ENCODE data around the gene KCNJ9. TPM values are rescaled to one million over a fixed set of nuclear protein-coding genes. Genes with fewer than 3 reads are reported as not detected.

The KCNJ9 gene
- total RNA-seq, 1 experiment from 2014 or later, result not detected

DNA sequence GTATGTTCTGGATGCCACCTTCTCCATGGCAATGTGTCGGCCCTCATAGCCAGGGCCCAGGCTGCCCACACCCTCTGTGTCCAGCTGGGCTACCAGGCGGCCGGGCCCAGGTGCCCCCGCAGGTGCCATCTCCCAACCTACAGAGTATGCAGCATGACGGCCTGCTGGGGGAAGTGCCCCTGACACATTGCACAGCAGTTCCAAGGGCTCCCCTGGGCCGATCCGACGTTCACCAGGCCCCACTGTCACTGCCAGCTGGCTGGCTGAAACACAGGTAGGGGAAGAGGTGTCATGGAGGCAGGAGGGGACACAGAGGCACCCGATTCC lies 11.7 kb downstream of the KCNJ9 start:
- H3K4me3 Mint-ChIP-seq (ENCODE audit: low read depth, unreplicated experiment), result no peak overlapping the region
- H3K4me1 Mint-ChIP-seq (ENCODE audit: low read depth, unreplicated experiment), result peaks cover 11% of the 10 kb centered on the region
- no peak overlapping the region for H3K27ac Mint-ChIP-seq (ENCODE audit: unreplicated experiment)
- CTCF ChIA-PET, result no interaction called here
- H3K36me3 Mint-ChIP-seq (ENCODE audit: insufficient read depth, unreplicated experiment), result peaks cover 7% of the 10 kb centered on the region
- no TSS peak for BruUV-seq (replicated peaks)
- H3K9me3 Mint-ChIP-seq (ENCODE audit: low read depth, unreplicated experiment), result no peaks in the 10 kb centered on the region
- no peak for DNase-seq
- intact Hi-C loops (cut with micrococcal nuclease; ENCODE audit: unreplicated experiment), result no loop called here
- H3K27me3 Mint-ChIP-seq (ENCODE audit: unreplicated experiment), result no peaks in the 10 kb centered on the region
- TF ChIP-seq, protein P1, sequence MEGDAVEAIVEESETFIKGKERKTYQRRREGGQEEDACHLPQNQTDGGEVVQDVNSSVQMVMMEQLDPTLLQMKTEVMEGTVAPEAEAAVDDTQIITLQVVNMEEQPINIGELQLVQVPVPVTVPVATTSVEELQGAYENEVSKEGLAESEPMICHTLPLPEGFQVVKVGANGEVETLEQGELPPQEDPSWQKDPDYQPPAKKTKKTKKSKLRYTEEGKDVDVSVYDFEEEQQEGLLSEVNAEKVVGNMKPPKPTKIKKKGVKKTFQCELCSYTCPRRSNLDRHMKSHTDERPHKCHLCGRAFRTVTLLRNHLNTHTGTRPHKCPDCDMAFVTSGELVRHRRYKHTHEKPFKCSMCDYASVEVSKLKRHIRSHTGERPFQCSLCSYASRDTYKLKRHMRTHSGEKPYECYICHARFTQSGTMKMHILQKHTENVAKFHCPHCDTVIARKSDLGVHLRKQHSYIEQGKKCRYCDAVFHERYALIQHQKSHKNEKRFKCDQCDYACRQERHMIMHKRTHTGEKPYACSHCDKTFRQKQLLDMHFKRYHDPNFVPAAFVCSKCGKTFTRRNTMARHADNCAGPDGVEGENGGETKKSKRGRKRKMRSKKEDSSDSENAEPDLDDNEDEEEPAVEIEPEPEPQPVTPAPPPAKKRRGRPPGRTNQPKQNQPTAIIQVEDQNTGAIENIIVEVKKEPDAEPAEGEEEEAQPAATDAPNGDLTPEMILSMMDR (IDR thresholded peaks at IDR 0.05; ENCODE audit: unreplicated experiment), result no peak

GRCh38 chr1:160093624-160094290 lies 12.4 kb downstream of the KCNJ9 start:
- Mint-ChIP-seq H3K36me3 (ENCODE audit: insufficient read depth, unreplicated experiment) (peaks cover 14% of the 10 kb centered on the region), H3K4me3 (ENCODE audit: low read depth, unreplicated experiment) (no peak overlapping the region), H3K27me3 (ENCODE audit: unreplicated experiment) (no peaks in the 10 kb centered on the region), H3K4me1 (ENCODE audit: low read depth, unreplicated experiment) (peaks cover 11% of the 10 kb centered on the region), H3K27ac (ENCODE audit: unreplicated experiment) (no peak overlapping the region), H3K9me3 (ENCODE audit: low read depth, unreplicated experiment) (no peaks in the 10 kb centered on the region)
- CTCF ChIA-PET, result no interaction called here
- intact Hi-C loops (cut with micrococcal nuclease; ENCODE audit: unreplicated experiment), result no loop called here
- TF ChIP-seq, protein P1 (IDR thresholded peaks at IDR 0.05; ENCODE audit: unreplicated experiment), result no peak
- BruUV-seq (replicated peaks), result no TSS peak
- DNase-seq, result no peak

- Mint-ChIP-seq H3K27me3 (ENCODE audit: unreplicated experiment) (no peaks in the 10 kb centered on the region), H3K4me1 (ENCODE audit: low read depth, unreplicated experiment) (peaks cover 13% of the 10 kb centered on the region), H3K27ac (ENCODE audit: unreplicated experiment) (no peak overlapping the region), H3K4me3 (ENCODE audit: low read depth, unreplicated experiment) (no peak overlapping the region), H3K36me3 (ENCODE audit: insufficient read depth, unreplicated experiment) (peaks cover 19% of the 10 kb centered on the region), H3K9me3 (ENCODE audit: low read depth, unreplicated experiment) (no peaks in the 10 kb centered on the region)
- TF ChIP-seq, protein P1 (IDR thresholded peaks at IDR 0.05; ENCODE audit: unreplicated experiment), result no peak
- BruUV-seq (replicated peaks), result no TSS peak
- no peak for DNase-seq
- intact Hi-C loops (cut with micrococcal nuclease; ENCODE audit: unreplicated experiment), result no loop called here
- CTCF ChIA-PET, result no interaction called here
Measured at GRCh38 chr1:160094291-160094625, 12.9 kb downstream of the KCNJ9 start.

DNA sequence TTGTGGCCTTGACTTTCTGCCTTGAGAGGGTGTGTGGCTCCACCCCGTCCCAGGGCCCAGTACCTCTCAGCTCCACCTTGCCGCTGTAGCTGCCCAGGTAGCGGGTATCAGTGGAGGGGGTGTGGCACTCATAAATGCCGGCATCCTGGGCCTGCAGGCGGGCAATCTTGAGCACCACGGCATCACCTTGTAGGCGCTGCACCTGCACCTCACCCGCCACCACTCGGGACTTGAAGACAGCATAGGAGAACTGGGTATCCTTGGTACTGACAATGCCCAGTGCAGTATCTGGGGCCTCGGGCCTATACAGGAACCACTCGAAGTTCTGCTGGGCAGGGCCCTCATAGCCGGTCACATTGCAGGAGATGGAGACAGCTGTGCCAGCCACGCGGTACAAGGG lies 13.5 kb downstream of the KCNJ9 start:
- Mint-ChIP-seq H3K36me3 (ENCODE audit: insufficient read depth, unreplicated experiment) (peaks cover 24% of the 10 kb centered on the region), H3K4me1 (ENCODE audit: low read depth, unreplicated experiment) (peaks cover 19% of the 10 kb centered on the region), H3K27me3 (ENCODE audit: unreplicated experiment) (no peaks in the 10 kb centered on the region), H3K9me3 (ENCODE audit: low read depth, unreplicated experiment) (no peaks in the 10 kb centered on the region), H3K27ac (ENCODE audit: unreplicated experiment) (no peak overlapping the region), H3K4me3 (ENCODE audit: low read depth, unreplicated experiment) (no peak overlapping the region)
- CTCF ChIA-PET, result no interaction called here
- TF ChIP-seq, protein P1 (IDR thresholded peaks at IDR 0.05; ENCODE audit: unreplicated experiment), result no peak
- BruUV-seq (replicated peaks), result no TSS peak
- intact Hi-C loops (cut with micrococcal nuclease; ENCODE audit: unreplicated experiment), result no loop called here
- no peak for DNase-seq

All from Calu3 (cell line).